HG02870 (cell line): ENCODE results near the gene ESD.
"Not testable (repeated sequence)": the region's sequence is repeated elsewhere in the genome, so short reads cannot be mapped to it uniquely, and the experiment has no call there.

ENCODE experiments used
- ATAC-seq: cut with Tn5 transposase; IDR thresholded peaks from one replicate; pipeline ENCODE4 v1.9.1; 2021; ENCODE audit warnings: mild to moderate bottlenecking, moderate library complexity; ENCODE audit not compliant: unreplicated experiment

ESD gene

GRCh38 chr13:46796515-46797474, at the start of gene ESD:
TSS of gene ESD (minus strand) at chr13:46797161. CDS start at chr13:46791413, 5,748 bp downstream.
- ATAC-seq, result peak; percentile 92

- ATAC-seq, result no peak
Observed at GRCh38 chr13:46846726-46847125, 49.8 kb upstream of the ESD start.

- ATAC-seq, result no peak
Observed at GRCh38 chr13:46845146-46845545, 48.2 kb upstream of the ESD start.

GRCh38 chr13:46844431-46844830, 47.5 kb upstream of the ESD start:
- ATAC-seq, result no peak

GRCh38 chr13:46839399-46839798, 42.4 kb upstream of the ESD start:
- no peak for ATAC-seq

- no peak for ATAC-seq
Observed at GRCh38 chr13:46834657-46835056, 37.7 kb upstream of the ESD start.

GRCh38 chr13:46831588-46832194, 34.7 kb upstream of the ESD start:
- ATAC-seq, result no peak

GRCh38 chr13:46830405-46831005, 33.5 kb upstream of the ESD start:
- no peak for ATAC-seq

GRCh38 chr13:46822551-46822950, 25.6 kb upstream of the ESD start:
- ATAC-seq, result no peak

GRCh38 chr13:46817838-46818476, 21.0 kb upstream of the ESD start:
- ATAC-seq, result no peak

- no peak for ATAC-seq
Observed at GRCh38 chr13:46817095-46817494, 20.1 kb upstream of the ESD start.

- no peak for ATAC-seq
Observed at GRCh38 chr13:46816371-46816770, 19.4 kb upstream of the ESD start.

GRCh38 chr13:46812301-46812797, 15.4 kb upstream of the ESD start:
- no peak for ATAC-seq

GRCh38 chr13:46810440-46810839, 13.5 kb upstream of the ESD start:
- ATAC-seq, result no peak

GRCh38 chr13:46804921-46805320, 8.0 kb upstream of the ESD start:
- not testable (repeated sequence) for ATAC-seq

- ATAC-seq, result no peak
Observed at GRCh38 chr13:46804391-46804815, 7.4 kb upstream of the ESD start.

- no peak for ATAC-seq
Observed at GRCh38 chr13:46803586-46803985, 6.6 kb upstream of the ESD start.

- ATAC-seq, result no peak
Observed at GRCh38 chr13:46801858-46802257, 4.9 kb upstream of the ESD start.

- no peak for ATAC-seq
Observed at GRCh38 chr13:46799139-46799538, 2.2 kb upstream of the ESD start.

- no peak for ATAC-seq
Observed at GRCh38 chr13:46797501-46798237, 708 bp upstream of the ESD start.
